Astrocyte (in vitro differentiated cells and primary cell): ENCODE measurements around the gene DAPL1.

Experiments used
- CTCF ChIP-seq: IDR thresholded peaks from 2 replicates; pipeline ENCODE4 v1.5.1; 2011; ENCODE audit warnings: low read depth, mild to moderate bottlenecking, inconsistent platforms, low read length, moderate library complexity; ENCODE audit not compliant: insufficient read depth
- EZH2 ChIP-seq: IDR thresholded peaks from 2 replicates; pipeline ENCODE4 v1.6.1; 2012; ENCODE audit warnings: mild to moderate bottlenecking, low read length, inconsistent platforms; ENCODE audit not compliant: insufficient read depth

DNA sequence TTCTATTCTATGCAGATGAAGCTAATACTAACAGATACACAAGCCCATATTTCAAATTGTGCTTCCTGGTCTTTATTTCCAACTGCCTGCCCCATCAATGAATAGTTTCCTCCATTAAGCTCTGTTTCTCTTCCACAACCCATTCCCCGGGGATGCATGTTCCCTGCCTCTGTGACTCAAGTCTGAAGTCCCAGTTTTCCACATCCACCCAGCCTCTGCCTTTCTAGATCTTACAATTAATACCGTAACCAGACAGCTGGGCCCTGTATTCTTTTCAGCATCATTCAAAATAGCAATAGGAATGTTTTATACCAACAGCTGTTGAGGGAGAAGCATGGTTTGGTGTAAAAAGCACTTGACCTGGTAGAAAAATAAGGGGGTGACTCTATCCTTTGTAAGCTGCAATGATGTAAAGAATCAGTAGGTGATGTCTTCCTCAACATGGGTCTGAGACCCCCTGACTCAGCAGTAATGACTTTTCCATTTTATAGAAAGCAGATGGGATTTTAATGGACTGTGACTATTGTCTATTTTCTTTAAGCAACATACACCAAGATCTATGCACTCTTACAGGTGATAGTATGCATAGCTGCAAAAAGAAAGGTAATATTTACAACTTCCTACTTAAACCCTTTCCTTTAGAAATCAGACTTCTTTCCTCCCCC lies 46.1 kb upstream of the DAPL1 start:
- TF ChIP-seq EZH2 (no peak), CTCF (no peak)
